GM12878 (cell line): Measurements from ENCODE around the gene SCARB1.

Experiments
- EP300 ChIP-seq, 2 experiments: fragments of 150-350 bp in 1 of 2; IDR thresholded peaks; 2 replicates each; pipeline ENCODE4 v1.6.1; 2011 to 2012; ENCODE audit warnings: low read depth in 2 of 2, low read length in 2 of 2, borderline replicate concordance in 1 of 2, improper control_type of control experiment in 1 of 2, inconsistent platforms in 1 of 2; ENCODE audit not compliant: control insufficient read depth in 1 of 2
- KDM1A ChIP-seq: fragments of 200-600 bp; sonication (generic); IDR thresholded peaks from 2 replicates; pipeline ENCODE4 v1.6.1; 2016; ENCODE audit warnings: borderline replicate concordance
- MYC ChIP-seq: IDR thresholded peaks from 2 replicates; pipeline ENCODE4 v1.6.1; 2011; ENCODE audit warnings: mild to moderate bottlenecking, low read length, moderate library complexity, inconsistent platforms; ENCODE audit not compliant: insufficient read depth, insufficient replicate concordance, insufficient read length, severe bottlenecking
- POLR2A ChIP-seq: IDR thresholded peaks from 2 replicates; pipeline ENCODE4 v1.6.1; 2011; ENCODE audit warnings: low read depth, mild to moderate bottlenecking, low read length
- POLR2AphosphoS2 ChIP-seq: IDR thresholded peaks from 2 replicates; pipeline ENCODE4 v1.6.1; 2011; ENCODE audit warnings: low read depth, mild to moderate bottlenecking, low read length, improper control_type of control experiment, moderate library complexity
- POLR2AphosphoS5 ChIP-seq: IDR thresholded peaks from 2 replicates; pipeline ENCODE4 v1.6.1; 2011; ENCODE audit warnings: mild to moderate bottlenecking, low read length, inconsistent platforms
- SP1 ChIP-seq: IDR thresholded peaks from one replicate; pipeline ENCODE4 v1.6.1; 2011; ENCODE audit warnings: low read depth, low read length
- TCF12 ChIP-seq: IDR thresholded peaks from 2 replicates; pipeline ENCODE4 v1.6.1; 2011; ENCODE audit warnings: low read depth, mild to moderate bottlenecking, low read length
- ZNF24 ChIP-seq: fragments of 450-650 bp; IDR thresholded peaks from 2 replicates; pipeline ENCODE4 v1.6.1; 2017; ENCODE audit warnings: antibody characterized with exemption, mild to moderate bottlenecking
- TF ChIP-seq, protein P1 (sequence below): IDR thresholded peaks from 2 replicates; pipeline ENCODE4 v1.6.1; 2011; ENCODE audit warnings: borderline replicate concordance, low read depth, mild to moderate bottlenecking, moderate library complexity, mixed read lengths, low read length; ENCODE audit not compliant: insufficient read depth; ENCODE audit errors: extremely low read length
- TF ChIP-seq, protein P2 (sequence below): IDR thresholded peaks from 2 replicates; pipeline ENCODE4 v1.6.1; 2012; ENCODE audit warnings: mild to moderate bottlenecking, low read depth, low read length
- TF ChIP-seq, protein P3 (sequence below): IDR thresholded peaks from 2 replicates; pipeline ENCODE4 v1.6.1; 2012; ENCODE audit warnings: low read length, inconsistent platforms
- TF ChIP-seq, protein P4 (sequence below), 3 experiments: IDR thresholded peaks in 2 of 3; conservative IDR thresholded peaks in 1 of 3; 2 replicates each; pipeline ENCODE4 v1.5.1; 2011; ENCODE audit warnings: low read depth in 3 of 3, low read length in 3 of 3, mild to moderate bottlenecking in 3 of 3, control low read depth in 2 of 3, moderate library complexity in 2 of 3, inconsistent platforms in 1 of 3, mixed read lengths in 1 of 3; ENCODE audit not compliant: control insufficient read depth in 2 of 3, insufficient read depth in 1 of 3; ENCODE audit errors: extremely low read depth in 1 of 3

DNA sequence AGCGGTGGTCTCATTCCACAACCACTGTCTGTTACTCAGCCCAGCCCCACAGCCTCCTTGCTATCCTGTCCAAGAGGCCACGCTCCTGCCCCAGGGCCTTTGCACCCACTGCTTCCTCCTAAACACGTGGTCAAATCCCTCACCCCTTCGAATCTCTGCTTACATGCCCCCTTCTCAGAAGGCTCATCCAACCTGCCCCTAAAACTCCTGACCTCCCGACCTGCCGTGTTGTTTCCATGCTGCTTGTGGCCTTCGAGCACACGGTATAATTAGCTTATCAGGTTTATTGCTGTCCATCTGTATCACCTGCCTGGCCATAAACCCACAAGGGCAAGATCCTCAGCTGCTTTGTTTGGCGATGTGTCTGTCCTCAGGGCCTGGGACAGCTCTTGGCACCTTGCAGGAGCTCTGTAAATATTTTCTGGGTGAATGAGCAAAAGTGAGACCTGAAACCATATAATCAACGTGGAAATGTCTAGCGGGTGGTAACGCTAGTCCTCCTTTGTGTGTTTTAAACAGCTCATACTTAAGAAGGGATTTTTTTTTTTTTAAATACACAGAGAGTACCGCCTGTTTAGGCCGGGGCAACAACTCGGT is 36.0 kb downstream of the SCARB1 start:
- no peak for TF ChIP-seq MYC
- TF ChIP-seq TCF12: no peak
- TF ChIP-seq POLR2AphosphoS2: no peak
- TF ChIP-seq ZNF24: no peak
- no peak for TF ChIP-seq KDM1A
- no peak for TF ChIP-seq POLR2A
- TF ChIP-seq, protein P1, sequence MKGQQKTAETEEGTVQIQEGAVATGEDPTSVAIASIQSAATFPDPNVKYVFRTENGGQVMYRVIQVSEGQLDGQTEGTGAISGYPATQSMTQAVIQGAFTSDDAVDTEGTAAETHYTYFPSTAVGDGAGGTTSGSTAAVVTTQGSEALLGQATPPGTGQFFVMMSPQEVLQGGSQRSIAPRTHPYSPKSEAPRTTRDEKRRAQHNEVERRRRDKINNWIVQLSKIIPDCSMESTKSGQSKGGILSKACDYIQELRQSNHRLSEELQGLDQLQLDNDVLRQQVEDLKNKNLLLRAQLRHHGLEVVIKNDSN: no peak
- no peak for TF ChIP-seq POLR2AphosphoS5
- TF ChIP-seq, protein P2, sequence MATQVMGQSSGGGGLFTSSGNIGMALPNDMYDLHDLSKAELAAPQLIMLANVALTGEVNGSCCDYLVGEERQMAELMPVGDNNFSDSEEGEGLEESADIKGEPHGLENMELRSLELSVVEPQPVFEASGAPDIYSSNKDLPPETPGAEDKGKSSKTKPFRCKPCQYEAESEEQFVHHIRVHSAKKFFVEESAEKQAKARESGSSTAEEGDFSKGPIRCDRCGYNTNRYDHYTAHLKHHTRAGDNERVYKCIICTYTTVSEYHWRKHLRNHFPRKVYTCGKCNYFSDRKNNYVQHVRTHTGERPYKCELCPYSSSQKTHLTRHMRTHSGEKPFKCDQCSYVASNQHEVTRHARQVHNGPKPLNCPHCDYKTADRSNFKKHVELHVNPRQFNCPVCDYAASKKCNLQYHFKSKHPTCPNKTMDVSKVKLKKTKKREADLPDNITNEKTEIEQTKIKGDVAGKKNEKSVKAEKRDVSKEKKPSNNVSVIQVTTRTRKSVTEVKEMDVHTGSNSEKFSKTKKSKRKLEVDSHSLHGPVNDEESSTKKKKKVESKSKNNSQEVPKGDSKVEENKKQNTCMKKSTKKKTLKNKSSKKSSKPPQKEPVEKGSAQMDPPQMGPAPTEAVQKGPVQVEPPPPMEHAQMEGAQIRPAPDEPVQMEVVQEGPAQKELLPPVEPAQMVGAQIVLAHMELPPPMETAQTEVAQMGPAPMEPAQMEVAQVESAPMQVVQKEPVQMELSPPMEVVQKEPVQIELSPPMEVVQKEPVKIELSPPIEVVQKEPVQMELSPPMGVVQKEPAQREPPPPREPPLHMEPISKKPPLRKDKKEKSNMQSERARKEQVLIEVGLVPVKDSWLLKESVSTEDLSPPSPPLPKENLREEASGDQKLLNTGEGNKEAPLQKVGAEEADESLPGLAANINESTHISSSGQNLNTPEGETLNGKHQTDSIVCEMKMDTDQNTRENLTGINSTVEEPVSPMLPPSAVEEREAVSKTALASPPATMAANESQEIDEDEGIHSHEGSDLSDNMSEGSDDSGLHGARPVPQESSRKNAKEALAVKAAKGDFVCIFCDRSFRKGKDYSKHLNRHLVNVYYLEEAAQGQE: no peak
- TF ChIP-seq, protein P3, sequence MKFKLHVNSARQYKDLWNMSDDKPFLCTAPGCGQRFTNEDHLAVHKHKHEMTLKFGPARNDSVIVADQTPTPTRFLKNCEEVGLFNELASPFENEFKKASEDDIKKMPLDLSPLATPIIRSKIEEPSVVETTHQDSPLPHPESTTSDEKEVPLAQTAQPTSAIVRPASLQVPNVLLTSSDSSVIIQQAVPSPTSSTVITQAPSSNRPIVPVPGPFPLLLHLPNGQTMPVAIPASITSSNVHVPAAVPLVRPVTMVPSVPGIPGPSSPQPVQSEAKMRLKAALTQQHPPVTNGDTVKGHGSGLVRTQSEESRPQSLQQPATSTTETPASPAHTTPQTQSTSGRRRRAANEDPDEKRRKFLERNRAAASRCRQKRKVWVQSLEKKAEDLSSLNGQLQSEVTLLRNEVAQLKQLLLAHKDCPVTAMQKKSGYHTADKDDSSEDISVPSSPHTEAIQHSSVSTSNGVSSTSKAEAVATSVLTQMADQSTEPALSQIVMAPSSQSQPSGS: no peak
- TF ChIP-seq, protein P4, sequence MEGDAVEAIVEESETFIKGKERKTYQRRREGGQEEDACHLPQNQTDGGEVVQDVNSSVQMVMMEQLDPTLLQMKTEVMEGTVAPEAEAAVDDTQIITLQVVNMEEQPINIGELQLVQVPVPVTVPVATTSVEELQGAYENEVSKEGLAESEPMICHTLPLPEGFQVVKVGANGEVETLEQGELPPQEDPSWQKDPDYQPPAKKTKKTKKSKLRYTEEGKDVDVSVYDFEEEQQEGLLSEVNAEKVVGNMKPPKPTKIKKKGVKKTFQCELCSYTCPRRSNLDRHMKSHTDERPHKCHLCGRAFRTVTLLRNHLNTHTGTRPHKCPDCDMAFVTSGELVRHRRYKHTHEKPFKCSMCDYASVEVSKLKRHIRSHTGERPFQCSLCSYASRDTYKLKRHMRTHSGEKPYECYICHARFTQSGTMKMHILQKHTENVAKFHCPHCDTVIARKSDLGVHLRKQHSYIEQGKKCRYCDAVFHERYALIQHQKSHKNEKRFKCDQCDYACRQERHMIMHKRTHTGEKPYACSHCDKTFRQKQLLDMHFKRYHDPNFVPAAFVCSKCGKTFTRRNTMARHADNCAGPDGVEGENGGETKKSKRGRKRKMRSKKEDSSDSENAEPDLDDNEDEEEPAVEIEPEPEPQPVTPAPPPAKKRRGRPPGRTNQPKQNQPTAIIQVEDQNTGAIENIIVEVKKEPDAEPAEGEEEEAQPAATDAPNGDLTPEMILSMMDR (IDR thresholded peaks at IDR 0.05 in 2 of 3, conservative IDR thresholded peaks at IDR 0.05 in 1 of 3; ENCODE audit: control insufficient read depth in 2 of 3, extremely low read depth in 1 of 3, insufficient read depth in 1 of 3, low read depth in 3 of 3, low read length in 3 of 3): no peak
- no peak for TF ChIP-seq EP300 (IDR thresholded peaks at IDR 0.05; ENCODE audit: borderline replicate concordance in 1 of 2, control insufficient read depth in 1 of 2, low read depth in 2 of 2, low read length in 2 of 2)
- TF ChIP-seq SP1: no peak
